Stomach (tissue), 9 donors: ENCODE results near the gene CFAP74. TPM values are rescaled to one million over a fixed set of nuclear protein-coding genes. Genes with fewer than 3 reads are reported as not detected.

Source experiments
- DNase-seq, 2 donors: peaks; one replicate each; pipeline versions ENCODE4 v3.0.0 to v3.0.0-alpha.2; 2013 to 2019
- H3K27ac ChIP-seq, 5 donors: fragments of 200-600 bp in 4 of 5; sonication (generic) in 4 of 5; one replicate each; pipeline ENCODE4 v1.5.1; 2013 to 2019; ENCODE audit warnings: mild to moderate bottlenecking in 1 of 5, moderate library complexity in 1 of 5
- H3K27me3 ChIP-seq, 3 donors: fragments of 200-600 bp; sonication (generic); one replicate each; pipeline ENCODE4 v1.5.1; 2017 to 2019; ENCODE audit warnings: mixed run types in 1 of 3
- H3K36me3 ChIP-seq, 4 donors: fragments of 200-600 bp; sonication (generic); 1 replicate in 3 of 4; 2 replicates in 1 of 4; pipeline ENCODE4 v1.5.1; 2016 to 2019
- H3K4me1 ChIP-seq, 4 donors: fragments of 200-600 bp; sonication (generic); one replicate each; pipeline ENCODE4 v1.5.1; 2016 to 2019
- H3K4me3 ChIP-seq, 4 donors: fragments of 200-600 bp; sonication (generic) in 3 of 4; one replicate each; pipeline ENCODE4 v1.5.1; 2016 to 2019; ENCODE audit warnings: mild to moderate bottlenecking in 1 of 4
- H3K9me3 ChIP-seq, 4 donors: fragments of 200-600 bp; sonication (generic); one replicate each; pipeline ENCODE4 v1.5.1; 2016 to 2019
- EP300 ChIP-seq: sonication (generic); formaldehyde crosslinking; IDR thresholded peaks from one replicate; pipeline ENCODE4 v1.6.1; 2017; ENCODE audit warnings: antibody characterized with exemption
- POLR2A ChIP-seq, 4 donors: fragments of 450-650 bp; IDR thresholded peaks; one replicate each; pipeline ENCODE4 v1.6.1; 2016; ENCODE audit warnings: antibody characterized with exemption in 4 of 4, control low read depth in 2 of 4, mild to moderate bottlenecking in 1 of 4, moderate library complexity in 1 of 4
- POLR2AphosphoS5 ChIP-seq, 3 donors: sonication (generic); formaldehyde crosslinking; IDR thresholded peaks; one replicate each; pipeline ENCODE4 v1.6.1; 2016; ENCODE audit warnings: antibody characterized with exemption in 3 of 3
- WGBS, 5 donors: extraction: QIAGEN DNeasy Blood & Tissue Kit in 3 of 5; methylation state at CpG; one replicate each; pipeline versions ENCODE4 v1.1.5 to v1.1.7; 2013 to 2018; 5-methylcytosine and 5-hydroxymethylcytosine counted together
- intact Hi-C: fragments of 100-400 bp; cut with DNase I; formaldehyde crosslinking; loops from one replicate; pipeline ENCODE4 v1.15.1; 2023; ENCODE audit warnings: low total_unique reads
- polyA plus RNA-seq, 3 donors: library from polyadenylated mRNA; stranded (reverse); fragments of 200-250 nt; gene quantifications; one replicate each; pipeline ENCODE4 v1.2.3, GENCODE V29; 2013
- total RNA-seq, 5 donors: library from RNA; depleted of rRNA; stranded (reverse); fragments of >200 nt; gene quantifications; one replicate each; pipeline versions ENCODE4 v1.1.0 to v1.2.3, GENCODE V29; 2014 to 2016
- TF ChIP-seq, protein P1 (sequence below), 7 experiments: fragments of 450-650 bp in 4 of 7; fragments of 200-600 bp in 3 of 7; sonication (generic) in 3 of 7; IDR thresholded peaks; one replicate each; pipeline ENCODE4 v1.5.1; 2016 to 2019; ENCODE audit warnings: antibody characterized with exemption in 7 of 7, control low read depth in 2 of 7, mild to moderate bottlenecking in 1 of 7
- donor health status: healthy with polysubstance abuse.
- donor health status: Bipolar disorder and iron deficiency.
- donor health status: healthy.

Gene CFAP74
- total and polyA plus RNA-seq, 8 donors, result under 0.01 TPM; not detected in 7

DNA sequence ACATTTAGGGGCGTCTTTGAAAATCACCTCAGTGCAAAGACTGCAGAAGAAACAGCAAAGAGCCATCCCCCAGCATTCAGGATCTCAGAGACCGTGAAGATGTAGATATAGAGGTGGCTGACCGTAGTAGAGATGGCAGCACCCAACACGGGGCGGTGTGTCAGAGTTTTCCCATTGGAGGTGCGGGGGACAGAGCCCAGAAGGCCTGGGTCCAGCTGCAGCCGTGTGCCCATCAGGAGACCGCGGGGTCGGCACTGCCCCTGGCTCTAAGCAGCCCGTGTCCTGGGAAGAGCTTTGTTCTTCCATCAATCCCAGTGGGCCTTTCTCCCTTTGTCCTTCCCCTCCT, 16.7 kb upstream of the CFAP74 start:
- no peaks in the 10 kb centered on the region for H3K9me3 ChIP-seq
- DNase-seq, result no peak
- TF ChIP-seq POLR2A (IDR thresholded peaks at IDR 0.05) (no peak), EP300 (no peak), POLR2AphosphoS5 (IDR thresholded peaks at IDR 0.05) (no peak)
- TF ChIP-seq, protein P1, sequence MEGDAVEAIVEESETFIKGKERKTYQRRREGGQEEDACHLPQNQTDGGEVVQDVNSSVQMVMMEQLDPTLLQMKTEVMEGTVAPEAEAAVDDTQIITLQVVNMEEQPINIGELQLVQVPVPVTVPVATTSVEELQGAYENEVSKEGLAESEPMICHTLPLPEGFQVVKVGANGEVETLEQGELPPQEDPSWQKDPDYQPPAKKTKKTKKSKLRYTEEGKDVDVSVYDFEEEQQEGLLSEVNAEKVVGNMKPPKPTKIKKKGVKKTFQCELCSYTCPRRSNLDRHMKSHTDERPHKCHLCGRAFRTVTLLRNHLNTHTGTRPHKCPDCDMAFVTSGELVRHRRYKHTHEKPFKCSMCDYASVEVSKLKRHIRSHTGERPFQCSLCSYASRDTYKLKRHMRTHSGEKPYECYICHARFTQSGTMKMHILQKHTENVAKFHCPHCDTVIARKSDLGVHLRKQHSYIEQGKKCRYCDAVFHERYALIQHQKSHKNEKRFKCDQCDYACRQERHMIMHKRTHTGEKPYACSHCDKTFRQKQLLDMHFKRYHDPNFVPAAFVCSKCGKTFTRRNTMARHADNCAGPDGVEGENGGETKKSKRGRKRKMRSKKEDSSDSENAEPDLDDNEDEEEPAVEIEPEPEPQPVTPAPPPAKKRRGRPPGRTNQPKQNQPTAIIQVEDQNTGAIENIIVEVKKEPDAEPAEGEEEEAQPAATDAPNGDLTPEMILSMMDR (IDR thresholded peaks at IDR 0.05), result no peak
- WGBS, 5 donors, result 59 to 84% (median 81%) methylated on average over 3 to 11 of the region's 11 CpGs
- H3K36me3 ChIP-seq, result no peaks in the 10 kb centered on the region
- peaks cover 7 to 19% (median 13%) of the 10 kb centered on the region in 4 donors for H3K4me1 ChIP-seq
- H3K4me3 ChIP-seq, result no peak overlapping the region
- intact Hi-C loops, result no loop called here
- H3K27ac ChIP-seq, result no peak overlapping the region
- peaks cover 35 to 100% (median 58%) of the 10 kb centered on the region in 3 donors for H3K27me3 ChIP-seq

DNA sequence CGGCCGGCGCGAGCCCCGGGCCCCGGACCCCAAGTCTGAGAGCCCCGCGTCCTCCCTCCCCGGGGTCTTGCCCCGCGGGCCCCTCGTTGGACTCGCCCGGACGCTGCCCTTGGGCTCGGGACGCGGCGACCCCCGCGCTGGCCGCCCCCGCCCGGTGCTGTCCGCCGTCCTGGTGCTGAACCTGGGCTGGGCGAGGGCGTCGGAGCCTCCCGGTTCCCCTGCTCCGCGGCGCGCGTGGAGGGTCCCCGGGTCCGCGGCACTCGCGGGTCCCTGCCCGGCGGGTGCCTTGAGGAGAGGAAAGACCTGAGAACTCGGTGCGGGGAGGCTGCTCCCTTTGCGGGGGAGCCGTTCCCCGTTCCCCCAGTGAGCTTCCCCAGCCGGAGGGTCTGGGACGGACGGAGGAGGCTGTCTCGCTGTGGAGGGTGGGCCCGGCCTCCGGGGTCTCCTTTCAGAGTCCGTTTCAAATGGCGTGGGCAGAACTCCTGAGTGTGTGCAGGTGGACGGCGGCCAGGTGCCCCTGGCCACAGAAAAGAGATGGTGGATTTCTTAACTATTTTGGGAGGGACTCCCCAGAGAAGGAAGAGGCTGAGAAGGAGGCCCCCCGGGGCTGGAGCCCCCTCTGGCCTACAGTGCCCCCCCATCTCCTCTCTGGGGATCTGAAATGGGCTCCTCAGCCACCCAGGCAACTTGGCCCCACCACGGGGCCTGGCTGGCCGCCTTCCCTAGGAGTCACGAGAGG, 16.2 kb upstream of the CFAP74 start:
- WGBS, 5 donors, result 13 to 57% (median 14%) methylated on average over 7 to 61 of the region's 61 CpGs
- Histone ChIP-seq H3K27ac (no peak overlapping the region), H3K9me3 (no peaks in the 10 kb centered on the region), H3K4me3 (peak overlapping the region; percentile 29 to 47 (median 36)), H3K36me3 (no peaks in the 10 kb centered on the region), H3K4me1 (peaks cover 7 to 16% (median 11%) of the 10 kb centered on the region in 4 donors), H3K27me3 (peaks cover 35 to 100% (median 60%) of the 10 kb centered on the region in 3 donors)
- TF ChIP-seq POLR2A (IDR thresholded peaks at IDR 0.05) (no peak), EP300 (no peak), POLR2AphosphoS5 (IDR thresholded peaks at IDR 0.05) (no peak)
- TF ChIP-seq, protein P1 (IDR thresholded peaks at IDR 0.05), result no peak
- intact Hi-C loops, result no loop called here
- peak in 1 of 2 donors; percentile 69 for DNase-seq

DNA sequence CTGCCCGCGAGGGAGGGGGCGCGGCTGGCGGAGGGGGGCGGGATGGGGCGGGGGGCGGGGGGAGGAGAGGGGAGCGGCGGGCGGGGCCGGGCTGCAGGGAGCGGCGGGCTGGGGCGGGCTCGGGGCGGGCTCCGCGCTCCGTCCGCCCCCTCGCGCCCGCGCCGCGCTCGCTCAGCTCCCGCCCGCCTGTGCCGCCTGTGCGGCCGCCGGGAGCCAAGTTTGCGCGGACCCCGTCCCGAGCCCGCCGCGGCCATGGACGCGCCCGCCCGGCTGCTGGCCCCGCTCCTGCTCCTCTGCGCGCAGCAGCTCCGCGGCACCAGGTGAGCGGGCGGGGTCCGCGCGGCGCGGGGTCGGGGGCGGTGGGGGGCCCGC, 15.6 kb upstream of the CFAP74 start, which contains the start of gene GABRD:
Gene GABRD, plus strand, starts transcription at position 174 of the 372 bp plus-strand sequence. Its CDS starts 79 bp downstream, at position 253.
- peak in 1 of 2 donors; percentile 75 for DNase-seq
- Histone ChIP-seq H3K4me1 (peaks cover 7 to 16% (median 11%) of the 10 kb centered on the region in 4 donors), H3K27ac (no peak within 1 kb of the TSS), H3K9me3 (no peaks in the 10 kb centered on the region), H3K27me3 (peaks cover 35 to 100% (median 55%) of the 10 kb centered on the region in 3 donors), H3K4me3 (peak within 1 kb of the TSS; percentile 29 to 47 (median 36)), H3K36me3 (no peaks in the 10 kb centered on the region)
- WGBS, 5 donors, result 0 to 1% (median 1%) methylated on average over 14 to 51 of the region's 60 CpGs; no CpG with 5 or more reads in 2 of the 5 donors
- no peak for TF ChIP-seq POLR2AphosphoS5 (IDR thresholded peaks at IDR 0.05)
- no peak for TF ChIP-seq POLR2A (IDR thresholded peaks at IDR 0.05)
- TF ChIP-seq, protein P1 (IDR thresholded peaks at IDR 0.05), result no peak
- no peak for TF ChIP-seq EP300
- intact Hi-C loops, result no loop called here

DNA sequence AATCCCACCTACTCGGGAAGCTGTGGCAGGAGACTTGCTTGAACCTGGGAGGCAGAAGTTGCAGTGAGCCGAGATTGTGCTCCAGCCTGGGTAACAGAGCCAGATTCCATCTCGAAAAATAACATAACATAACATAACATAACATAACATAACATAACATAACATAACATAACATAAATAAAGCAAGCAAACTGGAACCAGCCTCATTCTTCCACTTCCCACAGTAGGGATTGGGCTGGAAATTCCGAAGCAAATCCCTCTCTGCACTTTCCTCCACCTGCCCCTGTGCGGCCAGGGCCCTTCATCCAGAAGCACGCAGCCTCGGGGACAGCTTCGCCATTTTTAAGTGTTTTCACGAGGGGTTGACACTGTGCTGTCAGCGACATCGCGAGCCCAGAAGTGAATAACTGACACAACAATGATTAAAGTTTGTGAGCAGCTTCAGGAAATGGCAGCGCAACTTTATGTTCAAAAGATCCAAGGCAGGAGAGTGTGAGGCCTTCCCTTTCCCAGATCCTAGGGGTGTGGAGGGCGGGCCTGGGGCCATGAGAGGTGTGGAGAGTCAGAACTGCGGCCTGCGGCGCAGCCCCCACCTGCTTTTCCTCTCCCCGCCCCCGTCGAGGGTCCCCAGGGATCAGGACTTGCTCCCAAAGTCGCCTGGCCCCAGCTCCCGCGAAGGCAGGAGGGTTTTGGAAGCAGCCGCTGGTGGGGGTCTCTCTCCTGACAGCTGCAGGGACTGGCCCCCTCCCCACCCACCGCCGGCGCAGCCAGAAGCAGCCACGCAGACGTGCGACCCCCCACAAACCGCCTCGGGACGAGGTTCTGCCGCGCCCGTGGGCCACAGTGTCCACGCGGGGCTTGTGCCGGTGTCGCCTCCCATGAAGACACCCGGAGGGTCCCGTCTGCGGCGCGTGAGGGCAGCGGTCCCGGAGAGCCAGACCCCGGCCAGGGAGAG, 14.9 kb upstream of the CFAP74 start:
- Histone ChIP-seq H3K9me3 (no peaks in the 10 kb centered on the region), H3K4me3 (peak overlapping the region in 1 of 4 donors; percentile 40), H3K27me3 (peaks cover 35 to 100% (median 55%) of the 10 kb centered on the region in 3 donors), H3K4me1 (peaks cover 7 to 16% (median 11%) of the 10 kb centered on the region in 4 donors), H3K36me3 (no peaks in the 10 kb centered on the region), H3K27ac (no peak overlapping the region)
- TF ChIP-seq, protein P1 (IDR thresholded peaks at IDR 0.05), result no peak
- no peak for TF ChIP-seq POLR2AphosphoS5 (IDR thresholded peaks at IDR 0.05)
- TF ChIP-seq EP300, result no peak
- no peak for TF ChIP-seq POLR2A (IDR thresholded peaks at IDR 0.05)
- intact Hi-C loops, result no loop called here
- DNase-seq, result no peak
- 13 to 57% (median 21%) methylated on average over 13 to 48 of the region's 48 CpGs for WGBS, 5 donors
